Endothelial cell of umbilical vein (primary cell): ENCODE data around the gene GADD45A. TPM values are rescaled to one million over a fixed set of nuclear protein-coding genes. Genes with fewer than 3 reads are reported as not detected.
A peak's percentile ranks its signal among the peaks of the same experiment; 100 is the strongest.

ENCODE experiments used
- Bru-seq: library from RNA; stranded (reverse); fragments of 400-500 nt; gene quantifications from one replicate; lab custom pipeline; 2021; lab: Mats Ljungman, UMichigan
- BruChase-seq, 2 experiments: library from RNA; stranded (reverse); fragments of 400-500 nt; gene quantifications; one replicate each; lab custom pipeline; 2021; lab: Mats Ljungman, UMichigan
- BruUV-seq: library from RNA; stranded (reverse); fragments of 400-500 nt; replicated peaks from 2 replicates; lab custom pipeline; 2021; lab: Mats Ljungman, UMichigan
- CTCF ChIA-PET: fragments of 300-600, 350-600 bp; sonication (Branson Sonifier 250); formaldehyde crosslinking; loops from one replicate; lab custom pipeline; 2021; ENCODE audit warnings: antibody characterized with exemption, inconsistent platforms; lab: Charles Lee
- POLR2A ChIA-PET: fragments of 300-600, 350-600 bp; sonication (Branson Sonifier 250); formaldehyde crosslinking; loops from one replicate; lab custom pipeline; 2021; ENCODE audit warnings: antibody characterized with exemption, inconsistent platforms; lab: Charles Lee
- DNase-seq: peaks from one replicate; pipeline ENCODE4 v3.0.0-alpha.2; 2011; ENCODE audit warnings: low read depth, low spot score
- FAIRE-seq: peaks from 2 replicates; lab custom pipeline; 2011; peaks lifted over from hg19 to GRCh38; lab: Jason Lieb, UNC
- H2AFZ ChIP-seq: 2 replicates; pipeline ENCODE4 v1.6.0; 2012; ENCODE audit warnings: low read depth, low read length, control low read depth, inconsistent platforms
- H3K27ac ChIP-seq: 2 replicates; pipeline ENCODE4 v1.5.1; 2011; ENCODE audit warnings: low read depth, mild to moderate bottlenecking, control low read depth, low read length, moderate library complexity; ENCODE audit not compliant: insufficient read depth
- H3K27me3 ChIP-seq, 2 experiments: 2 replicates each; pipeline versions ENCODE4 v1.6.0 to v1.6.1; 2011; ENCODE audit warnings: low read length in 2 of 2, mixed read lengths in 1 of 2; ENCODE audit not compliant: control insufficient read depth in 2 of 2, insufficient read depth in 2 of 2
- H3K36me3 ChIP-seq, 2 experiments: 2 replicates in 1 of 2; 3 replicates in 1 of 2; pipeline ENCODE4 v1.5.1; 2011; ENCODE audit warnings: low read length in 2 of 2, mild to moderate bottlenecking in 1 of 2, moderate library complexity in 1 of 2; ENCODE audit not compliant: control insufficient read depth in 2 of 2, insufficient read depth in 2 of 2; ENCODE audit errors: extremely low read depth in 1 of 2
- H3K4me1 ChIP-seq: 3 replicates; pipeline ENCODE4 v1.5.1; 2011; ENCODE audit warnings: mild to moderate bottlenecking, low read length; ENCODE audit not compliant: control insufficient read depth, insufficient read depth; ENCODE audit errors: extremely low read depth
- H3K4me2 ChIP-seq: 2 replicates; pipeline ENCODE4 v1.6.1; 2011; ENCODE audit warnings: low read length, control low read depth, mixed read lengths; ENCODE audit not compliant: insufficient read depth
- H3K4me3 ChIP-seq, 3 experiments: fragments of 200-600 bp in 1 of 3; sonication (generic), shearing (Covaris generic) in 1 of 3; replicated peaks in 1 of 3; 2 replicates each; pipeline ENCODE4 v1.5.1; 2011 to 2016; ENCODE audit warnings: control low read depth in 3 of 3, low read length in 3 of 3, mild to moderate bottlenecking in 2 of 3, inconsistent platforms in 1 of 3, low read depth in 1 of 3, moderate library complexity in 1 of 3; ENCODE audit not compliant: insufficient read depth in 1 of 3
- H3K79me2 ChIP-seq: 2 replicates; pipeline ENCODE4 v1.6.0; 2012; ENCODE audit warnings: low read length, inconsistent platforms; ENCODE audit not compliant: control insufficient read depth, insufficient read depth
- H3K9ac ChIP-seq: replicated peaks from 2 replicates; pipeline ENCODE3; 2011; ENCODE audit warnings: low read length, control low read depth; ENCODE audit not compliant: insufficient read depth; ENCODE audit errors: extremely low read depth
- H3K9me1 ChIP-seq: replicated peaks from 3 replicates; pipeline ENCODE4 v1.6.0; 2011; ENCODE audit warnings: mild to moderate bottlenecking, low read length; ENCODE audit not compliant: control insufficient read depth, insufficient read depth; ENCODE audit errors: extremely low read depth
- H3K9me3 ChIP-seq: replicated peaks from 2 replicates; pipeline ENCODE4 v1.5.1; 2012; ENCODE audit warnings: low read length, inconsistent platforms; ENCODE audit not compliant: control insufficient read depth, insufficient read depth
- H4K20me1 ChIP-seq: replicated peaks from 2 replicates; pipeline ENCODE3; 2011; ENCODE audit warnings: mild to moderate bottlenecking, low read length; ENCODE audit not compliant: control insufficient read depth, insufficient read depth; ENCODE audit errors: extremely low read depth
- FOS ChIP-seq: IDR thresholded peaks from 2 replicates; pipeline ENCODE4 v1.6.1; 2011; ENCODE audit warnings: mild to moderate bottlenecking, low read length, moderate library complexity, borderline replicate concordance; ENCODE audit not compliant: insufficient read depth
- JUN ChIP-seq: IDR thresholded peaks from 2 replicates; pipeline ENCODE4 v1.6.1; 2011; ENCODE audit warnings: borderline replicate concordance, low read depth; ENCODE audit not compliant: insufficient read length, insufficient read depth
- POLR2A ChIP-seq: IDR thresholded peaks from 2 replicates; pipeline ENCODE4 v1.6.1; 2012; ENCODE audit warnings: low read depth, mild to moderate bottlenecking, control low read depth, low read length
- POLR2AphosphoS5 ChIP-seq: IDR thresholded peaks from 2 replicates; pipeline ENCODE4 v1.6.1; 2012; ENCODE audit warnings: low read depth, mild to moderate bottlenecking, control low read depth, low read length, moderate library complexity; ENCODE audit not compliant: insufficient read depth
- dilution Hi-C: fragments of 300-500 bp; cut with MboI; formaldehyde crosslinking; loops from one replicate; pipeline ENCODE4 v1.15.0; 2019; ENCODE audit warnings: low sequenced_read_pairs; ENCODE audit not compliant: extremely low pct_ligation_motif_present
- intact Hi-C: fragments of 100-400 bp; cut with micrococcal nuclease; formaldehyde crosslinking; loops from one replicate; pipeline ENCODE4 v1.10.0; 2022
- long read RNA-seq: library from polyadenylated mRNA; stranded (forward); transcript quantifications from one replicate; pipeline ENCODE4 v2.0.0, GENCODE V29; 2021
- polyA minus RNA-seq, 3 experiments: library from RNA; depleted of rRNA, polyadenylated mRNA; stranded (reverse); fragments of >200 nt; gene quantifications; 1 replicate in 1 of 3; 2 replicates in 2 of 3; pipeline ENCODE4 v1.2.3, GENCODE V29; 2011
- polyA plus RNA-seq, 4 experiments: library from polyadenylated mRNA; depleted of rRNA in 3 of 4; stranded (reverse) in 3 of 4; unstranded in 1 of 4; fragments of >200 nt; gene quantifications; 2 replicates each; pipeline versions ENCODE4 v1.2.1 to v1.2.3, GENCODE V29; 2011 to 2012; ENCODE audit warnings: missing spikeins in 1 of 4
- total RNA-seq: library from RNA; stranded (reverse); gene quantifications from 2 replicates; pipeline ENCODE4 v1.2.3, GENCODE V29; 2021
- TF ChIP-seq, protein P1 (sequence below), 2 donors: IDR thresholded peaks; 1 replicate in 1 of 2; 2 replicates in 1 of 2; pipeline ENCODE4 v1.5.1; 2011; ENCODE audit warnings: low read length in 2 of 2, mild to moderate bottlenecking in 2 of 2, moderate library complexity in 2 of 2, control low read depth in 1 of 2, inconsistent platforms in 1 of 2, low read depth in 1 of 2; ENCODE audit not compliant: insufficient read depth in 1 of 2; ENCODE audit errors: extremely low read depth in 1 of 2

Gene GADD45A, protein sequence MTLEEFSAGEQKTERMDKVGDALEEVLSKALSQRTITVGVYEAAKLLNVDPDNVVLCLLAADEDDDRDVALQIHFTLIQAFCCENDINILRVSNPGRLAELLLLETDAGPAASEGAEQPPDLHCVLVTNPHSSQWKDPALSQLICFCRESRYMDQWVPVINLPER
- total RNA-seq (77.4 and 91.6 TPM in 2 replicates), polyA plus RNA-seq (54.9 and 87.6 TPM in 2 replicates), polyA minus RNA-seq (16.1 and 31.1 TPM in 2 replicates), Bru-seq, nascent RNA (percentile 99 among the genes with signal in this experiment), BruChase-seq, experiment 1, labeled RNA remaining after a 6-hour chase (percentile 94 among the genes with signal in this experiment), BruChase-seq, experiment 2, labeled RNA remaining after a 2-hour chase (percentile 98 among the genes with signal in this experiment)
- polyA plus RNA-seq (2011; cell fraction: cytosol; rRNA removed), result 78.4 and 85.9 TPM in 2 replicates
- 237 and 327 TPM in 2 replicates for polyA plus RNA-seq (2011; cell fraction: nucleus; rRNA removed)
- 104 and 119 TPM in 2 replicates for polyA plus RNA-seq (2012)
- polyA minus RNA-seq (2011; cell fraction: cytosol; rRNA and poly(A)+ RNA removed), result 8.3 TPM
- 71.4 and 153 TPM in 2 replicates for polyA minus RNA-seq (2011; cell fraction: nucleus; rRNA and poly(A)+ RNA removed)
- long read RNA-seq, transcript GADD45A-202 (4 exons, 1,496 nt), result major isoform, 160 of 284 reads
- long read RNA-seq, partial matches to known transcripts, result 22 of 284 reads
- long read RNA-seq, other reads (novel, unspliced or antisense), result 95 of 284 reads

DNA sequence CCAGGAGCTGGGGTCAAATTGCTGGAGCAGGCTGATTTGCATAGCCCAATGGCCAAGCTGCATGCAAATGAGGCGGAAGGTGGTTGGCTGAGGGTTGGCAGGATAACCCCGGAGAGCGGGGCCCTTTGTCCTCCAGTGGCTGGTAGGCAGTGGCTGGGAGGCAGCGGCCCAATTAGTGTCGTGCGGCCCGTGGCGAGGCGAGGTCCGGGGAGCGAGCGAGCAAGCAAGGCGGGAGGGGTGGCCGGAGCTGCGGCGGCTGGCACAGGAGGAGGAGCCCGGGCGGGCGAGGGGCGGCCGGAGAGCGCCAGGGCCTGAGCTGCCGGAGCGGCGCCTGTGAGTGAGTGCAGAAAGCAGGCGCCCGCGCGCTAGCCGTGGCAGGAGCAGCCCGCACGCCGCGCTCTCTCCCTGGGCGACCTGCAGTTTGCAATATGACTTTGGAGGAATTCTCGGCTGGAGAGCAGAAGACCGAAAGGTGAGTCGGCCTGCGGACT lies at the start of gene GADD45A:
GADD45A (plus strand) TSS at position 135 of the 491 bp plus-strand sequence; CDS start at position 429, 294 bp downstream.
- TF ChIP-seq JUN (no peak), POLR2AphosphoS5 (peak; percentile 100), POLR2A (peak; percentile 100)
- DNase-seq (peak; percentile 99), FAIRE-seq (peak; percentile 88)
- CTCF ChIA-PET, result interaction anchor here (0.6 to 7.7 kb wide), 18 partner anchors 11 to 256 kb away, joined by 3 to 87 read pairs (median 7); no protein-coding TSS in a partner anchor
- POLR2A ChIA-PET, result interaction anchor here (0.6 to 2.9 kb wide), 24 partner anchors 9 to 768 kb away, joined by 3 to 22 read pairs (median 5); no protein-coding TSS in a partner anchor
- H3K9me3 ChIP-seq, result no peaks in the 10 kb centered on the region
- peak within 1 kb of the TSS; percentile 52 for H2AFZ ChIP-seq
- H3K79me2 ChIP-seq, result peaks cover 18% of the 10 kb centered on the region
- H3K27ac ChIP-seq, result peak within 1 kb of the TSS; percentile 90
- H3K27me3 ChIP-seq, result no peaks in the 10 kb centered on the region
- H3K4me1 ChIP-seq, result peaks cover 43% of the 10 kb centered on the region
- H3K9me1 ChIP-seq, result no peaks in the 10 kb centered on the region
- dilution Hi-C loops, result no loop called here
- H3K4me3 ChIP-seq, result peak within 1 kb of the TSS; percentile 77 to 85 (median 83)
- no TSS peak for BruUV-seq
- H3K9ac ChIP-seq, result peak within 1 kb of the TSS; percentile 96
- intact Hi-C loops, result loop anchor here (1.0 to 2.0 kb wide), 7 partner anchors 11 to 255 kb away; partner anchors contain the start of genes GNG12 and SERBP1
- no peaks in the 10 kb centered on the region for H4K20me1 ChIP-seq
- H3K4me2 ChIP-seq, result peak within 1 kb of the TSS; percentile 91
- peaks cover 0 to 8% of the 10 kb centered on the region in 2 experiments for H3K36me3 ChIP-seq

DNA sequence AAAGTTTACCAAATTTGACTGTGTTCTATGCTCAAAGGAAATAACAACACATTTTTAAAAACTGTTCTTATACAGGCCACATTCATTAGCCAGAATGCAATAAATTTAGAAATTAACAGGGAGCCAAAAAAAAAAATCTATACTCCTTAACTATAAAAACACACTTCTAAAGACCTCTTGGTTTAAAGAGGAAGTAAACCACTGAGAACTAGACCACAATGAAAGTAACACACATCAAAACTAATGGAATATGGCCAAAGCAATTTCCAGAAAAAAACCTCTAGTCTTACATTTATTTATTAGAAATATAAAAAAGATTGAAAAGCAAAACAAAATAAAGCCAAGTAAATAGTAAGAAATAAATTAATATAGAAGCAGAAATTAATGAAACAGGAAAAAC lies 48.9 kb upstream of the GADD45A start:
- BruUV-seq, result no TSS peak
- no peaks in the 10 kb centered on the region for H3K27me3 ChIP-seq
- H3K79me2 ChIP-seq, result no peaks in the 10 kb centered on the region
- dilution Hi-C loops (no loop called here), intact Hi-C loops (no loop called here)
- no peaks in the 10 kb centered on the region for H3K9me1 ChIP-seq
- no peak overlapping the region for H3K4me3 ChIP-seq
- no peak overlapping the region for H2AFZ ChIP-seq
- H3K4me1 ChIP-seq, result no peaks in the 10 kb centered on the region
- H3K27ac ChIP-seq, result no peak overlapping the region
- no peak for FAIRE-seq
- H4K20me1 ChIP-seq, result no peaks in the 10 kb centered on the region
- no peak overlapping the region for H3K4me2 ChIP-seq
- ChIA-PET POLR2A (no interaction called here), CTCF (no interaction called here)
- DNase-seq, result no peak
- H3K9me3 ChIP-seq, result no peaks in the 10 kb centered on the region
- H3K9ac ChIP-seq, result no peak overlapping the region
- no peak for TF ChIP-seq FOS
- TF ChIP-seq, protein P1, sequence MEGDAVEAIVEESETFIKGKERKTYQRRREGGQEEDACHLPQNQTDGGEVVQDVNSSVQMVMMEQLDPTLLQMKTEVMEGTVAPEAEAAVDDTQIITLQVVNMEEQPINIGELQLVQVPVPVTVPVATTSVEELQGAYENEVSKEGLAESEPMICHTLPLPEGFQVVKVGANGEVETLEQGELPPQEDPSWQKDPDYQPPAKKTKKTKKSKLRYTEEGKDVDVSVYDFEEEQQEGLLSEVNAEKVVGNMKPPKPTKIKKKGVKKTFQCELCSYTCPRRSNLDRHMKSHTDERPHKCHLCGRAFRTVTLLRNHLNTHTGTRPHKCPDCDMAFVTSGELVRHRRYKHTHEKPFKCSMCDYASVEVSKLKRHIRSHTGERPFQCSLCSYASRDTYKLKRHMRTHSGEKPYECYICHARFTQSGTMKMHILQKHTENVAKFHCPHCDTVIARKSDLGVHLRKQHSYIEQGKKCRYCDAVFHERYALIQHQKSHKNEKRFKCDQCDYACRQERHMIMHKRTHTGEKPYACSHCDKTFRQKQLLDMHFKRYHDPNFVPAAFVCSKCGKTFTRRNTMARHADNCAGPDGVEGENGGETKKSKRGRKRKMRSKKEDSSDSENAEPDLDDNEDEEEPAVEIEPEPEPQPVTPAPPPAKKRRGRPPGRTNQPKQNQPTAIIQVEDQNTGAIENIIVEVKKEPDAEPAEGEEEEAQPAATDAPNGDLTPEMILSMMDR (IDR thresholded peaks at IDR 0.05; ENCODE audit: extremely low read depth in 1 of 2, insufficient read depth in 1 of 2, low read depth in 1 of 2, low read length in 2 of 2), result no peak
- no peaks in the 10 kb centered on the region for H3K36me3 ChIP-seq
